GM21528 (cell line): ENCODE measurements around the gene TNNC1.

Experiments used
- ATAC-seq: cut with Tn5 transposase; IDR thresholded peaks from one replicate; pipeline ENCODE4 v1.9.1; 2021; ENCODE audit warnings: mild to moderate bottlenecking, moderate library complexity; ENCODE audit not compliant: unreplicated experiment, low FRiP score

The TNNC1 gene

DNA sequence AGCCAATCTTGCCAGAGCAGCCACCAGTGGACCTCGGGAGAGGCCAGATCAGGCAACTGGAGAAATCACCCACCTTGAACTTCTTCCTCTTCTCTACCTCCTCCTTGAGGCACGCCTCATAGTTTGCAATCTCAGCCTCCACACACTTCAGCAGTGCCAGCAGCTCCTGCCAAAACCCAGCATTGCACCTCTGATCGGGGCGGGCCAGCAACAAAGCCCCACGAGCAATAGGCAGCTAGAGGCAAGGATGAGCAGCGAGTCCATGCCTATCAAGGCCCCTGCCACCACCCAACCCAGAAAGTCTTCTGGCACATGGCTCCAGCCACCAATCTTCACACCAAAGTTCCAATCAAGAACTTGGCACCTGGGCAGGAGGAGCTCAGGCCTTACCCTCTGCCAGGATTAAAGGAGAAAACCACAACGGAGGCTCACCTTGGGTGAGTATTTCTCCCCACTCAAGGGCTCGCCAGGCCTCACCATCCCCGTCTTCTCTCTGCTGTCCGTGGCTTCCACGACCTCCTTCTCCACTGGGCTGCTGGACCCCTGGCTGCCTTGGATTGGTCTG is 51.1 kb downstream of the TNNC1 start:
- no peak for ATAC-seq

DNA sequence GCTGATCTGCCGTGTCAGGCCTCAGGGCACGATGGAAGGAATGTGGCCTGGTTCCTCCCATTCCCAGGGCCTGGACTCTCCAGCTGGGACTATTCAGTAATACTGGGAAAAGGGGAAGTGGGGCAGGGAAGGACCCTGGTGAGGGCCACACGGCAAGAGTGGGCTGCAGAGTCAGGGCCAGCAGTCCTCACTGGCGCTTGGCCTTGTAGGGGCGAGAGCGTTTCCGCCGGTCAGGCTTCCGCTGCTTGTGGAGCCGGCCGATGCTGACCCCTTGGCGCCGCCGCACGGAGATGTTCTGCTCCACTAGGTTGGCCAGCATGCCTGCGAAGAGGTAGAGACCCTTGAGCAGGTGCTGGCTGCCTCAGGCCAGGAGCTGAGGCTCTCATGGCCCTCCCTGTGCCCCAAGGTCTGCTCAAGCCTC is 51.7 kb downstream of the TNNC1 start:
- no peak for ATAC-seq

DNA sequence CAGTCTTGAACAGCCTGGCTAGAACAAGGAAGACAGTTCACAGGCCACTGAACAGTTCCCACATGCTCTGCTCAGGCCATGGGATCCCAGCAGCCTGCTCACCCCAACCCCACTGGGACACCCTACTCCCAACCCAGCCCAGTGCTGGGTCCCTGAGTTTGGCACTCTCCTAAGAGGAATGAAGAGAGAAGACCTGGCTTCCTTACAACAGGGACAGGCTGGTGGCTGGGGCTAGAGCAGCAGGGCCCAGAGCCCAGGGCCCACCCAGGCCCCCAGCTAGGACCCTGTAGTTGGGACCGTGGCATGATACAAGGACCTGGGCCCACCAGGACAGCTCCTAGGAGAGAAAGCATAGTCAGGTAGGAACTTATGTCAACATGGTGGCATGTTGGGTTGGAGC is 52.3 kb downstream of the TNNC1 start:
- no peak for ATAC-seq
